HPDE6-E6E7 (cell line): ENCODE measurements around the gene CACNG3.
A peak's percentile ranks its signal among the peaks of the same experiment; 100 is the strongest.
"Not testable (repeated sequence)": the region's sequence is repeated elsewhere in the genome, so short reads cannot be mapped to it uniquely, and the experiment has no call there.

ENCODE experiments used
- DNase-seq: peaks from one replicate; pipeline ENCODE4 v3.0.0; 2011; ENCODE audit warnings: missing footprints; ENCODE audit errors: extremely low spot score

CACNG3 gene

GRCh38 chr16:24255456-24256371 lies at the start of gene CACNG3:
Gene CACNG3, plus strand, starts transcription at chr16:24256335. Its CDS starts 420 bp downstream, at chr16:24256755.
- DNase-seq: no peak

GRCh38 chr16:24206926-24207325 lies 49.2 kb upstream of the CACNG3 start:
- no peak for DNase-seq

- no peak for DNase-seq
Observed at GRCh38 chr16:24208710-24209109, 47.4 kb upstream of the CACNG3 start.

GRCh38 chr16:24214992-24215391 lies 41.1 kb upstream of the CACNG3 start:
- DNase-seq: no peak

- DNase-seq: no peak
Observed at GRCh38 chr16:24216961-24217360, 39.2 kb upstream of the CACNG3 start.

- DNase-seq: no peak
Observed at GRCh38 chr16:24217461-24217860, 38.7 kb upstream of the CACNG3 start.

GRCh38 chr16:24218299-24218698 lies 37.8 kb upstream of the CACNG3 start:
- DNase-seq: no peak

- DNase-seq: no peak
Observed at GRCh38 chr16:24221219-24221618, 34.9 kb upstream of the CACNG3 start.

GRCh38 chr16:24228514-24228913 lies 27.6 kb upstream of the CACNG3 start:
- DNase-seq: no peak

GRCh38 chr16:24232936-24233335 lies 23.2 kb upstream of the CACNG3 start:
- no peak for DNase-seq

- DNase-seq: no peak
Observed at GRCh38 chr16:24234737-24235136, 21.4 kb upstream of the CACNG3 start.

- no peak for DNase-seq
Observed at GRCh38 chr16:24235806-24236205, 20.3 kb upstream of the CACNG3 start.

- DNase-seq: not testable (repeated sequence)
Observed at GRCh38 chr16:24238846-24239245, 17.3 kb upstream of the CACNG3 start.

GRCh38 chr16:24246911-24247607 lies 9.1 kb upstream of the CACNG3 start:
- DNase-seq: no peak

- DNase-seq: peak; percentile 20
Observed at GRCh38 chr16:24253192-24253591, 2.9 kb upstream of the CACNG3 start.

GRCh38 chr16:24257958-24258357 lies 1.8 kb downstream of the CACNG3 start:
- no peak for DNase-seq

GRCh38 chr16:24258791-24259190 lies 2.7 kb downstream of the CACNG3 start:
- no peak for DNase-seq

- DNase-seq: no peak
Observed at GRCh38 chr16:24262816-24263215, 6.7 kb downstream of the CACNG3 start.

GRCh38 chr16:24270721-24271442 lies 14.7 kb downstream of the CACNG3 start:
- no peak for DNase-seq

GRCh38 chr16:24272379-24272778 lies 16.2 kb downstream of the CACNG3 start:
- no peak for DNase-seq

GRCh38 chr16:24273508-24274182 lies 17.5 kb downstream of the CACNG3 start:
- no peak for DNase-seq

- no peak for DNase-seq
Observed at GRCh38 chr16:24275413-24275812, 19.3 kb downstream of the CACNG3 start.
